ENCODE results near the gene ACTG2. TPM values are rescaled to one million over a fixed set of nuclear protein-coding genes. Genes with fewer than 3 reads are reported as not detected.
"Not testable (repeated sequence)": the region's sequence is repeated elsewhere in the genome, so short reads cannot be mapped to it uniquely, and the experiment has no call there.

The ACTG2 gene
- total RNA-seq: 0.82 TPM

DNA sequence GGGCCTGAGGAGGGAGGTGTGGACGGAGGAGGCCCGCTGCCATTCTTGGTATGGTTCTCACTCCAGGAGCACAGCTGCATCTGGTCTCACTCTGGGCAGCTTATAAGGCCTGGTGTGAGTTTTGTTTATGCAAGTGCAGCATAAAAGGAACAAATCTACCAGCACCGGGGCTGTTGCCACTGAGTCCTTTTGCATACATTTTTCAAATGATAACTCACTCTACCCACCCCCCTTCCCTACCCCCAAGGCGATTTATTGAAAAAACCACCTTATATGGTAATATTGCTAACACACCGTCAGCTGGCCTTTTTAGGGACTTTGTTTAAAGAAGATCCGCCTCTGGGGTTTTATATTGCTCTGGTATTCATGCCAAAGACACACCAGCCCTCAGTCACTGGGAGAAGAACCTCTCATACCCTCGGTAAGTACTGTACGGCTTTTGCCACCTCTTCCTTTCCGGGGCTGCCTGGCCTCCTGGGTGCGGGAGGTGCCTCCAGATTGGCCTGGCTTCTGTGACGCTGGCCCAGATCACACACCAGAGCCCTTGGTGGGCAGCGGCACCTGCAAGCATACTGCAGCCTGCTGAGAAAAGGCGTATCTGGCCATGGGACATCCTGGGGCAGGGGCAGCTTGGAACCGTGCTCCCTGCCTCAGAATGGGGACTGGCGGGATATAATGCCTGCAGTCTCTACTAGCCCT, at the start of gene ACTG2:
ACTG2 (plus strand) TSS at position 378 of the 699 bp plus-strand sequence. CDS start 8,304 bp downstream, outside the sequence.
- FAIRE-seq (no peak), DNase-seq (ENCODE audit: low spot score in 2 of 2) (no peak)

DNA sequence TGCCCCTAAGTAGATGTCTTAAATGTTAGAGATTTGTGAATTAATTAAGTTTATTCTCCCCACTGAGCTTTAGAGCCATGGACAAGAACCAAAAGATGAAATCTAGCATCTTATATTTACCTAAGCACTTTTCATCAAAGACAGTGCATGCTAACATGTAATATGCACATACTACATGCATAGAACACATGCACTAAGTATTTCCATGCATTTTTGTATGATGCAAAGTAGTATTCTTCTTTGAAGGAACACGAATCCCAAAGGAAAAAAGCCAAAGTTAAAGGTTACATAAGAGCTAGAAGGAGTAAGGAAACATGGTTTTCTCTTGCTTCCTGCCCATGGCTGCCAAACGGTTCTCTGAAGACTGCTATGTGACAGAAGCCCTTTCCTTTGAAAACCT, 48.7 kb upstream of the ACTG2 start:
- DNase-seq (ENCODE audit: low spot score in 2 of 2) (no peak), FAIRE-seq (no peak)

DNA sequence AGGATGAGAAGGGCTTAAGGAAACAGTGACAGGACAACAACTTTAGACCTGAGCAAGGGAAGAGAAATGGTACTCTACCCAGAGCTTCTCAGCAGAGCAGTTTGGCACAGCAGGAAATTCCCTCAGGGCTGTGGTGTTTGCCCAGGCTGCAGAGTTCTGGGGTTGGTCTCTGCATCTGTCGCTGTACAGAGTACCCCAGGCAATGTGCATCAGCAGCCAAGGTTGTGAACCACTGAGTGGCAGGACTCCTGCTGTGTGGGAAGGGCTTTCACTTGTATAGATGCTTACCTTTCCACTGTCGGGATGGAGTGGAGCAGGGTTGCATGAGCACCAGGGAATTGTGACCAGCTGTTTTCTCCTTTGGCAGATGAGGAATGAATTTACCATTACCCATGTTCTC, 42.8 kb upstream of the ACTG2 start:
- FAIRE-seq: no peak
- DNase-seq (ENCODE audit: low spot score in 2 of 2): no peak

GRCh38 chr2:73851274-73851673, 41.5 kb upstream of the ACTG2 start:
- no peak for FAIRE-seq
- no peak for DNase-seq (ENCODE audit: low spot score in 2 of 2)

DNA sequence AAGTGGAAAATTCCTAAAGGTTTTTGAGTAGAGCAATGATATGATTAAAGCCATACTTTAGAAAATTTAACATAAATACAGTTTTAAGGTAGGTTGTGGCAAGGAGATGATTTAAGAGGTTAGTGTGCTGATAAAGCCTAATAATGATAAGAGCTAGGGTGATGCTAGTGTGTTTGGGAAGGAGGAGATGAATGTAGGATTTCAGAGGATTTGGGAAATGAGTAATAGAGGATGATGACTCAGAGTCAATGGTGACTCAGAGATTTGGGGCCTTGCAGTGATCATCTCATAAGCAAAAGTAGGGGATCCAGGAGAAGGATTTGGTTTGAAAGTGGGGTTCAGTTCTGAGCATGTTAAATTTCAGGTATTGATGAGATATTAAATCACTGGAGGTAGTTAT, 40.8 kb upstream of the ACTG2 start:
- DNase-seq (ENCODE audit: low spot score in 2 of 2) (no peak), FAIRE-seq (no peak)

DNA sequence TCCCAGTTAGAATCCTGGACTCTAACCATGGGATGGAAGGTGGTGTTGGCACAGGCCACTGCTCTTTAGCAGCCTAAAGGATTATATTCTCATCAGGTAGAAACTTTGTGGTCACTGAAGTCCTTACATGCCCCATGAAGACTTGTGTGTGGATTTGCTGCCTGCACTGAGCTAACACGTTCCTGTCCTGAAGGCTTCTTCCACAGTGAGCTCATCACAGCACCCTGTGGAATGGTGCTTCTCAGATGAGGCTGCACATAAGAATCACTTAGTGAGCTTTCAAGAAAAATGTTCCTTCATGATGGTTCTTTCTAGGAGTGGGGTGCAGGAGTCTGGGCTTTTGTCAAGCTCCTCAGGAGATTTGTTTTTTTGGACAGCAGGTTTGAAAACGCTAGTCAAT, 37.3 kb upstream of the ACTG2 start:
- DNase-seq (ENCODE audit: low spot score in 2 of 2): no peak

GRCh38 chr2:73856214-73856613, 36.6 kb upstream of the ACTG2 start:
- DNase-seq (ENCODE audit: low spot score in 2 of 2) (no peak), FAIRE-seq (no peak)

More for the DNA sequence above, 37.3 kb upstream of the ACTG2 start:
- no peak for FAIRE-seq

DNA sequence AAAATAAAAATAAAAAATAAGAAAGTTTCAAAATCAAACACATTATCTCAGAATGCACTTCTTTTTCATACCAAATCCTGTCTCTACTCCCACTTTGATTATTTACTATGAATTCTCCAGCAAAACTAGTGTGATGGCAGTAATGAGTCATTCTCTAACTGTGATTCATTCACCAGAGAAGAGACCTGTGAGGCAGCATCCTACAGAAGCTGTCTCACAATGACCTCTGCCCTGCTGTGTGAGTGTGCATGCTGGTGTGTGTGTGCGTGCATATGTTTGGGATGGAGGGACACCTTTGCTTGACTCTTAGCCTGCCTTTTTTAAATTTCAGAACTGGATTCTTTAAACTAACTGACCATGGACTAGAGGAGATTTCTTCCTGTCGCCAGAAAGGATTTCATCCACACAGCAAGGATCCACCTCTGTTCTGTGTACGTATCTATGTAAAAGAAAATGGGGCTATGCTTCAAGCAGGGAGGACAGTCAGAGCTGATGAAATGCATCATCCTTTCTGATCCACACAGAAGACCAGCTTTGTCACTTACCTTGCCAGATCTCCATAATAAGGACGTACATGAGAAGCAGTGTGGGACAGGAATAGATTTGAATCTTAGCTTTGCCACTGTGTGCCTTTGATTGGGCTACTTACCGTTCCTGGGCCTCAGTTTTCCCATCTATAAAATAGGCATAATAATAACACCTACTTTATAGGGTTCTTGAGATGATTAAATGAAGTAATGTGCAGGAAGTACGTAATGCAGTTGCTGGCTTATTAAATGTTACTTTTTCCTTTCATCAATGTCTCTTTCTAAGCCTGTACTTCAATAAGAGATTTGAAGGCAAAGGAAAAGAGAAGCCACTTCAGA, 32.9 kb upstream of the ACTG2 start:
- DNase-seq (ENCODE audit: low spot score in 2 of 2) (peak in 1 of 2 donors; percentile 18), FAIRE-seq (no peak)

DNA sequence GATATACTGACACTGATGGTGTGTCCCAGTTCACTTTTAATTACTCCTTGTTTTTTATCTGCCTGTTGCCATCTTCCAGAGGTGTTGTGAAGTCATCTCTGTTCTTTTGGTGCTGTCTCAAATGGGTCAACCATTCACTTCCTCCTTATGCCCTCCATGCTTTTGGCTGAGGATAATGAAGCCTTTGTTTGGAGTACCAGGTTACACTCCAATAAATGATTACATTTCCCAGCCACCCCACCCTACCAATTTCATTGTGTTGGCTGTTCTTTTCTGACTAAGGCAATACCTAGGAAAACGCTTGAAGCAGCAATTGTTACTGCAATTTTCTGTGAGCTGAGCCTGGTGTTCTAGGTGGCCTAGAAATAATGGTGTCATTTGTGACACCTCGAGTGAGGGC, 29.8 kb upstream of the ACTG2 start:
- DNase-seq (ENCODE audit: low spot score in 2 of 2) (no peak), FAIRE-seq (no peak)

DNA sequence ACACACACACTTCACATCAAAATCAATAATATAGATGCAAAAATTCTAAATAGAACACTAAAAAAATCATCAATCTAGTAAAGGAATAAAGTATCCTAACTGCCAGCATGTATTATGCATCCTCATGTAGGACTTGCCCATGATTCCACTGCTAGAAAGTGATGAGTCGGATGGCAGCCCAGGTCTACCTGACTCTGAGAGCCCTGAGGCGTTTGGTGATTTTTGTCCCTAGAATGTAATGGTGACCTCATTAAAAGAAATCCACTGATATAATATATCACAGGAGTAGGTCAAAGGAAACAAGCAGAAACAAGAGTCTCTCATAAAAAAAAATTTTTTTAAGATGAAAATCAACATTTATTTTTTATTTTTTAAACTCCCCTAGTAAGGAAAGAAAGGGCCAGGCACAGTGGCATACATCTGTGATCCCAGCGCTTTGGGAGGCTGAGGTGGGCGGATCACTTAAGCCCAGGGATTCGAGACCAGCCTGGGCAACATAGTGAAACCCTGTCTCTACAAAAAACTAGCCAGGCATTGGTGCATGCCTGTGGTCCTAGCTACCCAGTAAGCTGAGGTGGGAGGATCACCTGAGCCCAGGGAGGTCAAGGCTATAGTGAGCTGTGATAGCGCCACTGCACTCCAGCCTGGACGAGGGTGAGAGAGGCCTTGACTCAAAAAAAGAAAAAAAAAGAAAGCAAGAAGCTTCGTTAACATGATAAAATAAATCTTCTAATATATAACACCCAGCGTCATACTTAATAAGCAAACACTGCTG, 24.4 kb upstream of the ACTG2 start:
- DNase-seq (ENCODE audit: low spot score in 2 of 2) (no peak), FAIRE-seq (no peak)

GRCh38 chr2:73870084-73870483, 22.7 kb upstream of the ACTG2 start:
- peak in 1 of 2 donors; percentile 5 for DNase-seq (ENCODE audit: low spot score in 2 of 2)
- FAIRE-seq: no peak

DNA sequence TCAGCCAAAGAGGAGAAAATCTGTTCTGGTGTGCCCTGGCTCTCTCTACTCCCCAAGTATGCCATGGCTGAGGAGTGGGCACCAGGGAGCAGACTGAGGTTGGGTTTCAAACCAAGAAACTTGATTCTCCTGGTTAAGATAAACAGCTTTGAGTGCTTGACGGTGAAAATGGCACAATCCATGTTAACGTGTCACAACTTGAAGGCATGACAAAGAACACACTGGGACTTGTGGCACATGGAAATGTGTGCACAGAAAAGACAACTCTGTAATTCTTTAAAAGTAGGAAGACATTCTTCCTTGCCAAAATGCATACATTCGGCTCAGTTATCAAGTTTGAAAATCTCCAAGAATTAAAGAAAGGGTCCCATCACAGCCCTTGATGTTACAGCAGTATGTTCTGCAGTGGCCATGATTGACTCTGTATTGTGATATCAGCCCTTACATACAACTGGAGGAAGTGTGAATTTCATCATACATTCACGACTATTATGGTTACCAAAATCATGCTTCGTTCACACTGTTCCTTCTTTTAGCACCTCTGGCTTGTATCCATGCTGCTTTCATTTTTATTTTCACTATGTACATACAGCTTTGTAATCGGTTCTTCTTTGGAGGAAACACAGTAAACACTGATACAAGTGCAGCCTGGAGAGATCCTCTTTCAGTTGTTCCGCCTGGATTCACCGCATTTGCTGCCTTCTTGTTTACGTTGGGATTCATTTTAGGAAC, 15.6 kb upstream of the ACTG2 start:
- FAIRE-seq (no peak), DNase-seq (ENCODE audit: low spot score in 2 of 2) (no peak)

DNA sequence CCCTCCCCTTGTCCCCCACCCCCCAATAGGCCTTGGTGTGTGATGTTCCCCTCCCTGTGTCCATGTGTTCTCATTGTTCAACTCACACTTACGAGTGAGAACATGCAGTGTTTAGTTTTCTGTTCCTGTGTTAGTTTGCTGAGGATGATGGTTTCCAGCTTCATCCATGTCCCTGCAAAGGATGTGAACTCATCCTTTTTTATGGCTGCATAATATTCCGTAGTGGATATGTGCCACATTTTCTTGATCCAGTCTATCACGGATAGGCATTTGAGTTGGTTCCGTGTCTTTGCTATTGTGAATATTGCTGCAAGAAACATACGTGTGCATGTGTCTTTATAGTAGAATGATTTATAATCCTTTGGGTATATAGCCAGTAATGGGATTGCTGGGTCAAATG, 14.8 kb upstream of the ACTG2 start:
- FAIRE-seq; DNase-seq (ENCODE audit: low spot score in 2 of 2): not testable (repeated sequence)

- DNase-seq (ENCODE audit: low spot score in 2 of 2): no peak
- FAIRE-seq: no peak
Observed at GRCh38 chr2:73885406-73885805, 7.4 kb upstream of the ACTG2 start.

DNA sequence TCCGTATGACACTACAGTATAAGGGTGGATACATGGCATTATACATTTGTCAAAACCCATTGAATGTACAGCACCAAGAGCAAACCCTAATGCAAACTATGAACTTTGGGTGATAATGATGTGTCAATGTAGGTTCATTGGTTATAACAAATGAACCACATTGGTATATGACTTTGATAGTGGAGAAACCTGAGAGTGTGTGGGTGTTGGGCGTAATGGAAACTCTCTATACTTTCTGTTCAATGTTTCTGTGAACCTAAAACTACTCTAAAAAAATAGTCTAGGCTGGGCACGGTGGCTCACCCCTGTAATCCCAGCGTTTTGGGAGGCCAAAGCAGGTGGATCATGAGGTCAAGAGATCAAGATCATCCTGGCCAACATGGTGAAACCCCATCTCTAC, 6.5 kb upstream of the ACTG2 start:
- DNase-seq (ENCODE audit: low spot score in 2 of 2): no peak
- FAIRE-seq: no peak

GRCh38 chr2:73887596-73888353, 5.0 kb upstream of the ACTG2 start:
- DNase-seq (ENCODE audit: low spot score in 2 of 2); FAIRE-seq: not testable (repeated sequence)

DNA sequence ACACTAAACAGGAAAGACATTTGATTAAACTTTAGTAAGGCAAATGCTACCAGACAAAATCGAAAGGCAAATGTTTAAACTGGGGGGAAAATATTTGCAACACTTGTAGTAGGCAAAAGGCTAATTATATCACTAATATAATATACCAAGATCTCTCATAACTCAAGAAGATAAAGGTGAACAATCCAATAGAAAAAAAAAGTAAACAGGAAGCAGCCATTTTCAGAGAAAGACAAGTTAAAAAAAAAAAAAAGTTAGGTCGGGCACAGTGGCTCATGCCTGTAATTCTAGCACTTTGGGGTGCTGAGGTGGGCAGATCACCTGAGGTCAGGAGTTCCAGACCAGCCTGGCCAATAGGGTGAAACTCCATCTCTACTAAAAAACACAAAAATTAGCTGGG, 4.4 kb upstream of the ACTG2 start:
- no peak for DNase-seq (ENCODE audit: low spot score in 2 of 2)
- FAIRE-seq: no peak

GRCh38 chr2:73889206-73889605, 3.6 kb upstream of the ACTG2 start:
- DNase-seq (ENCODE audit: low spot score in 2 of 2) (no peak), FAIRE-seq (no peak)

- no peak for DNase-seq (ENCODE audit: low spot score in 2 of 2)
- no peak for FAIRE-seq
Observed at GRCh38 chr2:73890301-73891092, 2.3 kb upstream of the ACTG2 start.

Measured in frontal cortex (tissue), 4 donors.